BLaER1 (cell line): ENCODE results near the gene GOLGA2.

Experiments
- H3K27ac ChIP-seq: shearing (Covaris generic); formaldehyde crosslinking; 2 replicates; pipeline ENCODE4 v1.8.1; 2022
- H3K27me3 ChIP-seq: shearing (Covaris generic); formaldehyde crosslinking; 2 replicates; pipeline ENCODE4 v1.8.1; 2022
- H3K36me3 ChIP-seq: shearing (Covaris generic); formaldehyde crosslinking; 2 replicates; pipeline ENCODE4 v1.8.1; 2022
- H3K4me1 ChIP-seq: shearing (Covaris generic); formaldehyde crosslinking; 2 replicates; pipeline ENCODE4 v1.8.1; 2022
- H3K4me2 ChIP-seq: shearing (Covaris generic); formaldehyde crosslinking; 2 replicates; pipeline ENCODE4 v1.8.1; 2022
- H3K4me3 ChIP-seq: shearing (Covaris generic); formaldehyde crosslinking; 2 replicates; pipeline ENCODE4 v1.8.1; 2022
- H3K9ac ChIP-seq: shearing (Covaris generic); formaldehyde crosslinking; 2 replicates; pipeline ENCODE4 v1.8.1; 2022
- H3K9me3 ChIP-seq: shearing (Covaris generic); formaldehyde crosslinking; 2 replicates; pipeline ENCODE4 v1.8.1; 2022
- H4K20me1 ChIP-seq: shearing (Covaris generic); formaldehyde crosslinking; 2 replicates; pipeline ENCODE4 v1.8.1; 2022
- Cebpa-rat ChIP-seq: shearing (Covaris generic); IDR thresholded peaks from 2 replicates; pipeline ENCODE4 v1.8.1; 2022

The GOLGA2 gene

DNA sequence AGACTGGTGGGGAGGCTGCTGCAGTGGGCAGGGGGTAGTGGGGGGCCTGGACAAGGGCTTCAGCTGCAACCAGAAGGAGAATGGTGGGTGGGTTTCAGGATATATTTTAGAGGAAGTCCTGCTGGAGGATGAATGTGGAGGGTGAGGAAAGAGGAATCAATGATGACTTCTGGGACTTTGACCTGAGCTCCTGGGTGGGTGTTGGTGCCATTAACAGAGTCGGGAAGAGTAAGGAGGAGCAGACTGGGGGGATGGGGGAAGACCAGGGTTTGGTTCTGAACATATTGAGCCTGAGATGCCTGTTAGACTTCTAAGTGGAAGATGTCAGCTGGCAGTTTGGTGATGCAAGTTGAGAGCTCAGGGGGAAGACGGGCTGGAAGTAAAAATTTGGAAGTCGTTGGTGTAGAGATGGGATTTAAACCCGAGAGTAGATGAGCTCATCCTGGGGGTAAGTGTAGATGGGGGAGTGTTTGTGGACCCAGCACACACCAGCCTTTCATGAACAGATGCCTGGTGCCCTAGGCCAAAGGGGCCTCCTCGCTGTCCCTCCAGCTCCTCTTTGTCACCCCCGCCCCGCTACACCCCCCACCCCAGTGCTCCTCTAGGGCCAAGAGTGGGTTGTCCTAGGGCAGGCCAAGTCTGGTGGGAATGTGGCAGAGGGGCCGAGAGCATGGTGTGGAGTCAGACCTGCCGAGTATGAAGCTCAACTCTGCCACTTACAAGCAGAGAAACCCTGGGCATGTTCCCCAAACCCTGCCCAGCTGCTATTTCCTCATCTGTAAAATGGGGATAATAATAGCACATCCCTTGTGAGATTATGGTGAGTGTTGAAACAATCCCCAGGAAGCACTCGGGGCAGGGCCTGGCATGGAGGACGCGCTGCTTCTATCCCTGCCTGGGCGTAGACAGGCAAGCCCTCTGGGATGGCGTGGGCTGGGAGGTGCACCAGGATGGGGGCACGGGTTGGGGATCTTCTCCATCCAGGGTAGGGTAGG lies 68.6 kb downstream of the GOLGA2 start:
- Histone ChIP-seq H3K36me3 (no peaks in the 10 kb centered on the region), H3K4me1 (peaks cover 79% of the 10 kb centered on the region), H3K9ac (no peak overlapping the region), H4K20me1 (no peaks in the 10 kb centered on the region), H3K27ac (no peak overlapping the region), H3K27me3 (no peaks in the 10 kb centered on the region), H3K4me2 (peak overlapping the region; percentile 55), H3K4me3 (no peak overlapping the region), H3K9me3 (no peaks in the 10 kb centered on the region)
- TF ChIP-seq Cebpa-rat: no peak

DNA sequence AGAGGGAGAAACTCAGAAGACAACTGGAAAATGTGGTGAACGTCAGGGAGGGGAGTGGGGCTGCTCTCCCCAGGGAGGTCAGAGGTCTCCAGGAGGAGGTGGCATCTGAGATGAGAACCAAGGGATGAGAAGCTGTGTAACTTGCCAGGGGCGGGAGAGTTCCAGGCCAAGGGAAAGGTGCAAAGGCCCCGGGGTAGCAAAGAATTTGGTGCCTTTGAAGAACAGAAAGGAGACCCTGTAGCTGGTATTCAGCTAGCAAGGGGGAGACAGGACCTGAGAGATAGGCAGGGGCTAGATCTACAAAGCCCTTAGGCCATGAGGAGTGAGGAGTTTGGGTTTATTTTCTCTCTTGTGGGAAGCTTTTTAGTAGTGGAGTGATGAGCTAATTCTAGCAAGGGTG lies 69.3 kb downstream of the GOLGA2 start:
- H3K9me3 ChIP-seq: no peaks in the 10 kb centered on the region
- no peak overlapping the region for H3K4me3 ChIP-seq
- no peaks in the 10 kb centered on the region for H4K20me1 ChIP-seq
- H3K27me3 ChIP-seq: no peaks in the 10 kb centered on the region
- peaks cover 72% of the 10 kb centered on the region for H3K4me1 ChIP-seq
- no peaks in the 10 kb centered on the region for H3K36me3 ChIP-seq
- TF ChIP-seq Cebpa-rat: no peak
- H3K27ac ChIP-seq: no peak overlapping the region; the same call in 1 of the 2 replicates
- H3K4me2 ChIP-seq: peak overlapping the region; percentile 55
- no peak overlapping the region for H3K9ac ChIP-seq
